Stimulated activated CD8-positive, alpha-beta memory T cell treated with anti-CD3 and anti-CD28 coated beads, Interleukin-15, amount 100 ng/mL, for 4 hours (primary cell): ENCODE data around the gene FAM53B.
"Not testable (repeated sequence)": the region's sequence is repeated elsewhere in the genome, so short reads cannot be mapped to it uniquely, and the experiment has no call there.

Experiments used
- DNase-seq, 2 donors: peaks; one replicate each; pipeline ENCODE4 v3.0.0-alpha.2; 2020; ENCODE audit warnings: low read depth in 2 of 2

FAM53B gene

GRCh38 chr10:124611738-124612137 is 132.4 kb downstream of the FAM53B start:
- no peak for DNase-seq

GRCh38 chr10:124610851-124611250 is 133.3 kb downstream of the FAM53B start:
- DNase-seq = not testable (repeated sequence)

GRCh38 chr10:124610186-124610585 is 134.0 kb downstream of the FAM53B start:
- not testable (repeated sequence) for DNase-seq

GRCh38 chr10:124609698-124610097 is 134.5 kb downstream of the FAM53B start:
- DNase-seq = no peak

GRCh38 chr10:124608093-124608721 is 136.0 kb downstream of the FAM53B start:
- no peak for DNase-seq

- DNase-seq = no peak
These were observed 136.5 kb downstream of the FAM53B start for GRCh38 chr10:124607693-124608092.

GRCh38 chr10:124606822-124607221 is 137.4 kb downstream of the FAM53B start:
- DNase-seq = no peak

GRCh38 chr10:124605856-124606812 is 138.0 kb downstream of the FAM53B start:
- no peak for DNase-seq

- DNase-seq = no peak
These were observed 138.7 kb downstream of the FAM53B start for GRCh38 chr10:124605481-124605855.

GRCh38 chr10:124605001-124605370 is 139.2 kb downstream of the FAM53B start:
- DNase-seq = no peak

- no peak for DNase-seq
These were observed 139.8 kb downstream of the FAM53B start for GRCh38 chr10:124604214-124605000.

- no peak for DNase-seq
These were observed 140.6 kb downstream of the FAM53B start for GRCh38 chr10:124603376-124604213.

GRCh38 chr10:124602646-124603365 is 141.4 kb downstream of the FAM53B start:
- DNase-seq = no peak

GRCh38 chr10:124602121-124602561 is 142.0 kb downstream of the FAM53B start:
- no peak for DNase-seq

- DNase-seq = no peak
These were observed 142.6 kb downstream of the FAM53B start for GRCh38 chr10:124601431-124602120.

GRCh38 chr10:124601016-124601415 is 143.2 kb downstream of the FAM53B start:
- DNase-seq = no peak

- no peak for DNase-seq
These were observed 143.9 kb downstream of the FAM53B start for GRCh38 chr10:124600051-124600880.

GRCh38 chr10:124599588-124600050 is 144.6 kb downstream of the FAM53B start:
- DNase-seq = no peak
